ENCODE results near the gene ZMYM3. TPM values are rescaled to one million over a fixed set of nuclear protein-coding genes. Genes with fewer than 3 reads are reported as not detected.

ZMYM3 gene
- total RNA-seq, 1 donor from 2014 or later, result 78.1 TPM

GRCh38 chrX:71216485-71216884 is 37.5 kb downstream of the ZMYM3 start:
- H3K27ac Mint-ChIP-seq (ENCODE audit: unreplicated experiment), result no peak overlapping the region

GRCh38 chrX:71215338-71215912 is 38.5 kb downstream of the ZMYM3 start:
- no peak overlapping the region for H3K27ac Mint-ChIP-seq (ENCODE audit: unreplicated experiment)

More at GRCh38 chrX:71216485-71216884, 37.5 kb downstream of the ZMYM3 start:
- no peak for DNase-seq (ENCODE audit: low spot score)
- no peaks in the 10 kb centered on the region for H3K36me3 Mint-ChIP-seq (ENCODE audit: low read depth, unreplicated experiment)
- no peak overlapping the region for H3K4me3 Mint-ChIP-seq (ENCODE audit: unreplicated experiment)
- TF ChIP-seq, protein P1, sequence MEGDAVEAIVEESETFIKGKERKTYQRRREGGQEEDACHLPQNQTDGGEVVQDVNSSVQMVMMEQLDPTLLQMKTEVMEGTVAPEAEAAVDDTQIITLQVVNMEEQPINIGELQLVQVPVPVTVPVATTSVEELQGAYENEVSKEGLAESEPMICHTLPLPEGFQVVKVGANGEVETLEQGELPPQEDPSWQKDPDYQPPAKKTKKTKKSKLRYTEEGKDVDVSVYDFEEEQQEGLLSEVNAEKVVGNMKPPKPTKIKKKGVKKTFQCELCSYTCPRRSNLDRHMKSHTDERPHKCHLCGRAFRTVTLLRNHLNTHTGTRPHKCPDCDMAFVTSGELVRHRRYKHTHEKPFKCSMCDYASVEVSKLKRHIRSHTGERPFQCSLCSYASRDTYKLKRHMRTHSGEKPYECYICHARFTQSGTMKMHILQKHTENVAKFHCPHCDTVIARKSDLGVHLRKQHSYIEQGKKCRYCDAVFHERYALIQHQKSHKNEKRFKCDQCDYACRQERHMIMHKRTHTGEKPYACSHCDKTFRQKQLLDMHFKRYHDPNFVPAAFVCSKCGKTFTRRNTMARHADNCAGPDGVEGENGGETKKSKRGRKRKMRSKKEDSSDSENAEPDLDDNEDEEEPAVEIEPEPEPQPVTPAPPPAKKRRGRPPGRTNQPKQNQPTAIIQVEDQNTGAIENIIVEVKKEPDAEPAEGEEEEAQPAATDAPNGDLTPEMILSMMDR (IDR thresholded peaks at IDR 0.05; ENCODE audit: unreplicated experiment), result no peak
- H3K4me1 Mint-ChIP-seq (ENCODE audit: unreplicated experiment), result peaks cover 4% of the 10 kb centered on the region
- H3K27me3 Mint-ChIP-seq (ENCODE audit: unreplicated experiment), result no peaks in the 10 kb centered on the region
- H3K9me3 Mint-ChIP-seq (ENCODE audit: unreplicated experiment), result no peaks in the 10 kb centered on the region

GRCh38 chrX:71214604-71215337 is 39.2 kb downstream of the ZMYM3 start:
- no peak for DNase-seq (ENCODE audit: low spot score)
- Mint-ChIP-seq H3K27me3 (ENCODE audit: unreplicated experiment) (no peaks in the 10 kb centered on the region), H3K36me3 (ENCODE audit: low read depth, unreplicated experiment) (no peaks in the 10 kb centered on the region), H3K27ac (ENCODE audit: unreplicated experiment) (no peak overlapping the region), H3K4me1 (ENCODE audit: unreplicated experiment) (peaks cover 4% of the 10 kb centered on the region), H3K9me3 (ENCODE audit: unreplicated experiment) (no peaks in the 10 kb centered on the region), H3K4me3 (ENCODE audit: unreplicated experiment) (no peak overlapping the region)
- TF ChIP-seq, protein P1 (IDR thresholded peaks at IDR 0.05; ENCODE audit: unreplicated experiment), result no peak

More at GRCh38 chrX:71215338-71215912, 38.5 kb downstream of the ZMYM3 start:
- Mint-ChIP-seq H3K4me1 (ENCODE audit: unreplicated experiment) (peaks cover 4% of the 10 kb centered on the region), H3K27me3 (ENCODE audit: unreplicated experiment) (no peaks in the 10 kb centered on the region), H3K9me3 (ENCODE audit: unreplicated experiment) (no peaks in the 10 kb centered on the region), H3K4me3 (ENCODE audit: unreplicated experiment) (no peak overlapping the region), H3K36me3 (ENCODE audit: low read depth, unreplicated experiment) (no peaks in the 10 kb centered on the region)
- DNase-seq (ENCODE audit: low spot score), result no peak
- TF ChIP-seq, protein P1 (IDR thresholded peaks at IDR 0.05; ENCODE audit: unreplicated experiment), result no peak

DNA sequence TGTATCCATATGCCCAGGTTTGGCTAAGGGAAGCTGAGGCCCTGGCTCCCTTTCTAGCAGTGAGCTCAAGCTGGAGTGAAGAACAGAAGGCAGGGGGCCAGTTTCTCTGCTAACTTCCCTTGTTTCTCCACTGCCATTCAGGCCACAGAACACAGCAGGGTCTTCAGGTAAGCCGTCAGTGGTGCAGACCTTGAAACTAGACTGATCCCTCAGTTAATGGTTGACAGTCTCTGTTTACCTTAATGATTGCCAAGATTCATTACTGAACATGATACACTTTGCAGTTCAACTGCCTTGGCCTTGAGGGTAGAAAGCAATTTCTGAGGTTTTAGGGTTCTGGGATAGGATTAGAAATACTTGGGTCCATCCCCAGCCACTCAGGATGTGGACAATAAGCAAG is 39.8 kb downstream of the ZMYM3 start:
- H3K9me3 Mint-ChIP-seq (ENCODE audit: unreplicated experiment), result no peaks in the 10 kb centered on the region
- no peaks in the 10 kb centered on the region for H3K36me3 Mint-ChIP-seq (ENCODE audit: low read depth, unreplicated experiment)

More for the DNA sequence above, 39.8 kb downstream of the ZMYM3 start:
- TF ChIP-seq, protein P1 (IDR thresholded peaks at IDR 0.05; ENCODE audit: unreplicated experiment), result no peak
- peaks cover 4% of the 10 kb centered on the region for H3K4me1 Mint-ChIP-seq (ENCODE audit: unreplicated experiment)
- H3K27ac Mint-ChIP-seq (ENCODE audit: unreplicated experiment), result no peak overlapping the region
- no peak overlapping the region for H3K4me3 Mint-ChIP-seq (ENCODE audit: unreplicated experiment)
- no peak for DNase-seq (ENCODE audit: low spot score)
- no peaks in the 10 kb centered on the region for H3K27me3 Mint-ChIP-seq (ENCODE audit: unreplicated experiment)
